Neural cell (in vitro differentiated cells): Measurements from ENCODE around the gene COIL. TPM values are rescaled to one million over a fixed set of nuclear protein-coding genes. Genes with fewer than 3 reads are reported as not detected.

ENCODE experiments used
- H2AFZ ChIP-seq: fragments of 200-600, 300-800 bp; sonication (generic), shearing (Covaris generic); 2 replicates; pipeline ENCODE4 v1.6.0; 2014; ENCODE audit warnings: low read depth, mild to moderate bottlenecking, antibody characterized with exemption, low read length, moderate library complexity
- H3F3A ChIP-seq: fragments of 200-600 bp; shearing (Covaris generic); 2 replicates; pipeline ENCODE4 v1.6.1; 2016; ENCODE audit warnings: mild to moderate bottlenecking, moderate library complexity, mixed read lengths, antibody characterized with exemption, low read length; ENCODE audit not compliant: insufficient read depth, poor library complexity, severe bottlenecking
- H3K27ac ChIP-seq: fragments of 200-600, 300-800 bp; sonication (generic), shearing (Covaris generic); 2 replicates; pipeline ENCODE4 v1.5.1; 2014; ENCODE audit warnings: mild to moderate bottlenecking, low read length, moderate library complexity
- H3K27me3 ChIP-seq: fragments of 300-800, 200-600 bp; sonication (generic), shearing (Covaris generic); 2 replicates; pipeline ENCODE4 v1.6.0; 2014; ENCODE audit warnings: mild to moderate bottlenecking, low read depth, low read length, moderate library complexity; ENCODE audit not compliant: insufficient read depth
- H3K36me3 ChIP-seq: fragments of 300-800, 200-600 bp; sonication (generic), shearing (Covaris generic); 2 replicates; pipeline ENCODE4 v1.5.1; 2014; ENCODE audit warnings: mild to moderate bottlenecking, antibody characterized with exemption, low read length, moderate library complexity; ENCODE audit not compliant: insufficient read depth
- H3K4me2 ChIP-seq: fragments of 300-800, 200-600 bp; sonication (generic), shearing (Covaris generic); 2 replicates; pipeline ENCODE4 v1.6.0; 2014; ENCODE audit warnings: mild to moderate bottlenecking, low read length
- H3K4me3 ChIP-seq: fragments of 300-800, 200-600 bp; sonication (generic), shearing (Covaris generic); 2 replicates; pipeline ENCODE4 v1.5.1; 2014; ENCODE audit warnings: mild to moderate bottlenecking, low read length, moderate library complexity
- H3K79me2 ChIP-seq: fragments of 200-600 bp; shearing (Covaris generic); replicated peaks from 2 replicates; pipeline ENCODE4 v1.6.0; 2014; ENCODE audit warnings: mild to moderate bottlenecking, low read length, moderate library complexity; ENCODE audit not compliant: insufficient read depth
- H3K9ac ChIP-seq: fragments of 300-800, 200-600 bp; sonication (generic), shearing (Covaris generic); 2 replicates; pipeline ENCODE4 v1.6.1; 2016; ENCODE audit warnings: mild to moderate bottlenecking, low read length, mixed read lengths
- H3K9me2 ChIP-seq: fragments of 200-600 bp; shearing (Covaris generic); 2 replicates; pipeline ENCODE4 v1.6.1; 2016; ENCODE audit warnings: mild to moderate bottlenecking, low read length, mixed read lengths; ENCODE audit not compliant: insufficient read depth
- H3K9me3 ChIP-seq: fragments of 200-600, 300-800 bp; sonication (generic), shearing (Covaris generic); 2 replicates; pipeline ENCODE4 v1.6.1; 2016; ENCODE audit warnings: mild to moderate bottlenecking, mixed run types, low read length, moderate library complexity, mixed read lengths
- H4K20me1 ChIP-seq: fragments of 200-600 bp; shearing (Covaris generic); 2 replicates; pipeline ENCODE4 v1.6.1; 2016; ENCODE audit warnings: mild to moderate bottlenecking, mixed run types; ENCODE audit not compliant: insufficient read depth
- EP300 ChIP-seq: fragments of 450-650 bp; conservative IDR thresholded peaks from 2 replicates; pipeline ENCODE4 v1.6.1; 2014; ENCODE audit warnings: antibody characterized with exemption, mild to moderate bottlenecking, moderate library complexity; ENCODE audit not compliant: poor library complexity, severe bottlenecking
- EZH2 ChIP-seq: fragments of 200-600, 300-800 bp; shearing (Covaris generic), sonication (generic); IDR thresholded peaks from 2 replicates; pipeline ENCODE4 v1.6.1; 2014; ENCODE audit warnings: antibody characterized with exemption, low read length, borderline replicate concordance, mild to moderate bottlenecking; ENCODE audit not compliant: insufficient read depth, poor library complexity, severe bottlenecking
- MXI1 ChIP-seq: fragments of 450-650 bp; conservative IDR thresholded peaks from 2 replicates; pipeline ENCODE4 v1.6.1; 2014; ENCODE audit warnings: antibody characterized with exemption, mild to moderate bottlenecking; ENCODE audit not compliant: poor library complexity, severe bottlenecking
- POLR2AphosphoS5 ChIP-seq: IDR thresholded peaks from 2 replicates; pipeline ENCODE4 v1.6.1; 2012
- RAD21 ChIP-seq: fragments of 450-650 bp; conservative IDR thresholded peaks from 2 replicates; pipeline ENCODE4 v1.6.1; 2014; ENCODE audit warnings: antibody characterized with exemption, mild to moderate bottlenecking, moderate library complexity
- REST ChIP-seq: IDR thresholded peaks from 2 replicates; pipeline ENCODE4 v1.6.1; 2012; ENCODE audit warnings: borderline replicate concordance
- SMC3 ChIP-seq: fragments of 450-650 bp; conservative IDR thresholded peaks from 2 replicates; pipeline ENCODE4 v1.6.1; 2014; ENCODE audit warnings: antibody characterized with exemption, mild to moderate bottlenecking, moderate library complexity; ENCODE audit not compliant: poor library complexity
- TAF1 ChIP-seq: IDR thresholded peaks from 2 replicates; pipeline ENCODE4 v1.6.1; 2012; ENCODE audit warnings: low read depth
- polyA plus RNA-seq: library from polyadenylated mRNA; depleted of rRNA; stranded (reverse); fragments of >200 nt; gene quantifications from 2 replicates; pipeline ENCODE4 v1.2.3, GENCODE V29; 2014
- TF ChIP-seq, protein P1 (sequence below): fragments of 450-650 bp; IDR thresholded peaks from 2 replicates; pipeline ENCODE4 v1.5.1; 2014; ENCODE audit warnings: antibody characterized with exemption, mild to moderate bottlenecking, moderate library complexity; ENCODE audit not compliant: poor library complexity, severe bottlenecking

The COIL gene
- polyA plus RNA-seq, 1 donor from 2014 or later = 39.1 TPM

DNA sequence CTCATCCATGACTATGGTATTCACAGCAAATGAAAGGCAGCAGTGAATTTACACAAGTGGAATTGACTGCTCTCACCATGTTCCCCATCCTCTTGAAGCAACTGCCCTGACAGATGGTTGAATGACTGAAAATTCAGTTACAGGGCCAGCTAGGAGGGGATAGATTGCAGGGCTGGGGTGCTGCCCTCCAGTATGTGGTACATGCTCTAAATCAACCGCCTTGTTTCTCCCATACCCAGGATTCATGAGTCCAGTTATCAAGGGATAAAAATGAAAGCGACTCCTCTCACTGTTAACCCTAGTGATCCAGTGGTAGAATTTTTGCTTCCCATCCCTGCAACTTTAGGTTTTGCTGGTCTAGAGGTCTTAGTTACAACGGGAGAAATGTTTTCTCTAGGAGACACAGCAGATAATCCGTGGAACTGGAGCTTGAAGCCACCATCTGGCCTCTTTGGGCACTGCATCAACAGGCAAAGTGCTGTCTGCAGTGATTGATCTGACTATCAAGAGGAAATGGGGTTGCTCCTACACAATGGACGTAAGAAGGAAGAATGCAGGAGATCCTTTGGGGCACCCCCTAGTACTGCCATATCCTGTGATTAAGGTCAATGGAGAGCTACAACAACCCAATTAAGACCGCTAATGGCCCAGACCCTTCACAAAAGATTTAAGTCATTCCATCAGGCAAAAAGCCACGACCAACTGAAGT lies 49.0 kb upstream of the COIL start:
- no peaks in the 10 kb centered on the region for H3K36me3 ChIP-seq
- H4K20me1 ChIP-seq = no peaks in the 10 kb centered on the region
- no peaks in the 10 kb centered on the region for H3F3A ChIP-seq
- H3K27me3 ChIP-seq = no peaks in the 10 kb centered on the region
- no peak overlapping the region for H3K9ac ChIP-seq
- TF ChIP-seq EZH2 = no peak
- no peak for TF ChIP-seq REST
- no peak for TF ChIP-seq TAF1
- TF ChIP-seq POLR2AphosphoS5 = no peak
- TF ChIP-seq EP300 = no peak
- TF ChIP-seq RAD21 = peak; percentile 45
- peak; percentile 34 for TF ChIP-seq SMC3
- TF ChIP-seq MXI1 = no peak
- TF ChIP-seq, protein P1, sequence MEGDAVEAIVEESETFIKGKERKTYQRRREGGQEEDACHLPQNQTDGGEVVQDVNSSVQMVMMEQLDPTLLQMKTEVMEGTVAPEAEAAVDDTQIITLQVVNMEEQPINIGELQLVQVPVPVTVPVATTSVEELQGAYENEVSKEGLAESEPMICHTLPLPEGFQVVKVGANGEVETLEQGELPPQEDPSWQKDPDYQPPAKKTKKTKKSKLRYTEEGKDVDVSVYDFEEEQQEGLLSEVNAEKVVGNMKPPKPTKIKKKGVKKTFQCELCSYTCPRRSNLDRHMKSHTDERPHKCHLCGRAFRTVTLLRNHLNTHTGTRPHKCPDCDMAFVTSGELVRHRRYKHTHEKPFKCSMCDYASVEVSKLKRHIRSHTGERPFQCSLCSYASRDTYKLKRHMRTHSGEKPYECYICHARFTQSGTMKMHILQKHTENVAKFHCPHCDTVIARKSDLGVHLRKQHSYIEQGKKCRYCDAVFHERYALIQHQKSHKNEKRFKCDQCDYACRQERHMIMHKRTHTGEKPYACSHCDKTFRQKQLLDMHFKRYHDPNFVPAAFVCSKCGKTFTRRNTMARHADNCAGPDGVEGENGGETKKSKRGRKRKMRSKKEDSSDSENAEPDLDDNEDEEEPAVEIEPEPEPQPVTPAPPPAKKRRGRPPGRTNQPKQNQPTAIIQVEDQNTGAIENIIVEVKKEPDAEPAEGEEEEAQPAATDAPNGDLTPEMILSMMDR = peak; percentile 63
- H3K4me2 ChIP-seq = no peak overlapping the region
- no peaks in the 10 kb centered on the region for H3K9me3 ChIP-seq
- H2AFZ ChIP-seq = no peak overlapping the region
- no peaks in the 10 kb centered on the region for H3K9me2 ChIP-seq
- no peak overlapping the region for H3K4me3 ChIP-seq
- H3K27ac ChIP-seq = no peak overlapping the region
- H3K79me2 ChIP-seq = no peaks in the 10 kb centered on the region

DNA sequence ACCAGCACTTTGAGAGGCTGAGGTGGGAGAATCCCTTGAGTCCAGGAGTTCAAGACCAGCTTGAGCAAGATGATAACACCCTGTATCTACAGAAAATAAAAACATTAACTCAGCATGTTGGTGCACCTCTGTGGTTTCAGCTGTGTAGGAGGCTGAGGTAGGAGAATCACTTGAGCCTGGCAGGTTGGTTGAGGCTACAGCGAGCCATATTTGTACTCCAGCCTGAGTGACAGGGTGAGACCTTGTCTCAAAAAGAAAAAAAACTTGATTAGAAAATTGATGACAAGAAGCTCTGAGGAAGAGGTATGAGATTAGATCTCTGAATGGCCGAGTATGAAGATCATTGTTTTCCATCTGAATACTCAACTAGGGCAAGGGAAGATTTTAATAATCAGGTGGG lies 48.1 kb upstream of the COIL start:
- no peak for TF ChIP-seq EP300
- TF ChIP-seq TAF1 = no peak
- TF ChIP-seq EZH2 = no peak
- TF ChIP-seq POLR2AphosphoS5 = no peak
- TF ChIP-seq MXI1 = no peak
- no peak for TF ChIP-seq REST
- TF ChIP-seq RAD21 = no peak
- Histone ChIP-seq H3K27me3 (no peaks in the 10 kb centered on the region), H3K79me2 (no peaks in the 10 kb centered on the region), H3K4me2 (no peak overlapping the region), H4K20me1 (no peaks in the 10 kb centered on the region), H3K9me3 (no peaks in the 10 kb centered on the region), H3K4me3 (no peak overlapping the region), H3F3A (no peaks in the 10 kb centered on the region), H2AFZ (no peak overlapping the region), H3K36me3 (no peaks in the 10 kb centered on the region), H3K9ac (no peak overlapping the region), H3K27ac (no peak overlapping the region), H3K9me2 (no peaks in the 10 kb centered on the region)
